ENCODE measurements around the gene BAIAP2L1. TPM values are rescaled to one million over a fixed set of nuclear protein-coding genes. Genes with fewer than 3 reads are reported as not detected.

BAIAP2L1 gene
- total RNA-seq, 1 experiment from 2014 or later = 14.0 TPM

Other genes starting within 250 kb of the BAIAP2L1 start
- not detected in 2 replicates for gene BHLHA15, start 189.7 kb downstream of the BAIAP2L1 start, total RNA-seq (2014; rRNA removed; shearing (Covaris generic))
- 16.7 and 17.4 TPM in 2 replicates for gene TECPR1, start 148.9 kb downstream of the BAIAP2L1 start, total RNA-seq (2014; rRNA removed; shearing (Covaris generic))
- 107 and 132 TPM in 2 replicates for gene BRI3, start 119.4 kb downstream of the BAIAP2L1 start, total RNA-seq (2014; rRNA removed; shearing (Covaris generic))
- 0.07 TPM in 1 of 2 replicates, not detected in the other for gene NPTX2, start 216.2 kb upstream of the BAIAP2L1 start, total RNA-seq (2014; rRNA removed; shearing (Covaris generic))